HepG2 (cell line): ENCODE measurements around the gene NDUFV1. TPM values are rescaled to one million over a fixed set of nuclear protein-coding genes. Genes with fewer than 3 reads are reported as not detected.

Experiments
- ATAC-seq: fragments of 200-7000 bp; cut with Tn5 transposase; 3 replicates; pipeline ENCODE4 v1.9.1; 2020; ENCODE audit warnings: mild to moderate bottlenecking, moderate library complexity
- BruUV-seq: library from RNA; stranded (reverse); fragments of 400-500 nt; replicated peaks from 2 replicates; lab custom pipeline; 2021; lab: Mats Ljungman, UMichigan
- CTCF ChIA-PET: fragments of 300-600 bp; formaldehyde crosslinking; extraction: SDS; loops from one replicate; lab custom pipeline; 2021; ENCODE audit warnings: low total read pairs, inconsistent platforms, low intra/inter-chr PET ratio; lab: Yijun Ruan, JAX
- POLR2A ChIA-PET: fragments of 350-600 bp; sonication (Branson Sonifier 250); formaldehyde crosslinking; loops from one replicate; lab custom pipeline; 2020; ENCODE audit warnings: antibody characterized with exemption, inconsistent platforms; lab: Yijun Ruan, JAX
- DNase-seq: peaks from one replicate; pipeline ENCODE4 v3.0.0-alpha.2; 2015; ENCODE audit warnings: low spot score
- FAIRE-seq: peaks from 3 replicates; lab custom pipeline; 2011; peaks lifted over from hg19 to GRCh38; lab: Jason Lieb, UNC
- H2AFZ ChIP-seq: one replicate; pipeline ENCODE4 v1.6.1; 2011; ENCODE audit warnings: low read length, inconsistent platforms
- H3K27ac ChIP-seq: fragments of 300-600 bp; 3 replicates; pipeline ENCODE4 v1.8.0; 2011; ENCODE audit warnings: mixed run types, mild to moderate bottlenecking, mixed read lengths, low read length, inconsistent platforms; ENCODE audit not compliant: insufficient read depth; ENCODE audit errors: extremely low read length
- H3K27me3 ChIP-seq, 2 experiments: fragments of 200-600 bp in 1 of 2; 2 replicates in 1 of 2; 3 replicates in 1 of 2; pipeline versions ENCODE4 v1.6.0 to v1.8.0; 2011; ENCODE audit warnings: low read length in 2 of 2, mild to moderate bottlenecking in 2 of 2, moderate library complexity in 2 of 2, inconsistent platforms in 1 of 2; ENCODE audit not compliant: insufficient read depth in 2 of 2, control insufficient read depth in 1 of 2
- H3K36me3 ChIP-seq, 2 experiments: fragments of 200-600 bp in 1 of 2; replicated peaks in 1 of 2; 2 replicates in 1 of 2; 3 replicates in 1 of 2; pipeline versions ENCODE4 v1.5.1 to v1.8.0; 2011; ENCODE audit warnings: low read length in 2 of 2, inconsistent platforms in 1 of 2; ENCODE audit not compliant: insufficient read depth in 2 of 2, control insufficient read depth in 1 of 2
- H3K4me1 ChIP-seq: 2 replicates; pipeline ENCODE4 v1.5.1; 2012; ENCODE audit warnings: low read length, inconsistent platforms; ENCODE audit not compliant: insufficient read depth
- H3K4me2 ChIP-seq: 2 replicates; pipeline ENCODE4 v1.6.0; 2011; ENCODE audit warnings: low read depth, low read length, inconsistent platforms
- H3K4me3 ChIP-seq, 3 experiments: fragments of 200-600 bp in 1 of 3; sonication (generic), shearing (Covaris generic) in 1 of 3; replicated peaks in 1 of 3; 2 replicates each; pipeline ENCODE4 v1.5.1; 2011 to 2016; ENCODE audit warnings: low read length in 3 of 3, inconsistent platforms in 2 of 3, low read depth in 2 of 3, mild to moderate bottlenecking in 2 of 3, control low read depth in 1 of 3, mixed read lengths in 1 of 3; ENCODE audit not compliant: insufficient read depth in 1 of 3
- H3K79me2 ChIP-seq: one replicate; pipeline ENCODE4 v1.6.1; 2011; ENCODE audit warnings: low read length, inconsistent platforms; ENCODE audit not compliant: insufficient read depth
- H3K9ac ChIP-seq: 2 replicates; pipeline ENCODE4 v1.6.0; 2011; ENCODE audit warnings: mild to moderate bottlenecking, low read depth, low read length, inconsistent platforms; ENCODE audit not compliant: insufficient read depth
- H3K9me3 ChIP-seq: 2 replicates; pipeline ENCODE4 v1.5.1; 2012; ENCODE audit warnings: mild to moderate bottlenecking, low read length
- H4K20me1 ChIP-seq: 2 replicates; pipeline ENCODE4 v1.6.0; 2011; ENCODE audit warnings: inconsistent platforms, mild to moderate bottlenecking, low read length, moderate library complexity; ENCODE audit not compliant: insufficient read depth
- HNF4G ChIP-seq, 2 experiments: sonication (generic) in 1 of 2; formaldehyde crosslinking in 1 of 2; IDR thresholded peaks; 2 replicates each; pipeline versions ENCODE4 v1.4.0 to v1.6.1; 2011 to 2020; ENCODE audit warnings: borderline replicate concordance in 2 of 2, low read depth in 2 of 2, mild to moderate bottlenecking in 2 of 2, low read length in 1 of 2, missing genetic modification reagents in 1 of 2, moderate library complexity in 1 of 2
- MIER2 ChIP-seq: IDR thresholded peaks from 2 replicates; pipeline ENCODE4 v1.6.1; 2016; ENCODE audit warnings: missing biosample characterization, missing genetic modification reagents
- RBM22 ChIP-seq: fragments of 200-400 bp; formaldehyde crosslinking; optimal IDR thresholded peaks from 2 replicates; pipeline ENCODE3; 2017; ENCODE audit warnings: mild to moderate bottlenecking, low read length, moderate library complexity
- ZMYM3 ChIP-seq: sonication (generic); formaldehyde crosslinking; IDR thresholded peaks from 2 replicates; pipeline ENCODE4 v1.5.1; 2020; ENCODE audit warnings: mild to moderate bottlenecking, missing genetic modification reagents
- ZNF629 ChIP-seq: sonication (generic); formaldehyde crosslinking; conservative IDR thresholded peaks from 2 replicates; pipeline ENCODE4 v1.5.0; 2020; ENCODE audit warnings: missing genetic modification reagents
- WGBS: methylation state at CpG from one replicate; pipeline ENCODE4 v1.1.6; 2017; ENCODE audit warnings: low lambda C conversion rate; 5-methylcytosine and 5-hydroxymethylcytosine counted together
- in situ Hi-C: cut with HindIII; loops from 2 replicates; pipeline ENCODE4 v1.10.0; 2017; ENCODE audit warnings: low pct_unique_long_range_greater_than_20kb; ENCODE audit not compliant: extremely low pct_ligation_motif_present
- intact Hi-C: fragments of 100-400 bp; cut with micrococcal nuclease; formaldehyde crosslinking; loops from one replicate; pipeline ENCODE4 v1.10.0; 2022; ENCODE audit not compliant: unreplicated experiment
- polyA plus RNA-seq, 8 experiments: library from polyadenylated mRNA; depleted of rRNA in 3 of 8; stranded (reverse) in 7 of 8; unstranded in 1 of 8; fragments of >200 nt; fragmentation: Illumina TruSeq in 4 of 8; extraction: Trizol in 4 of 8; gene quantifications; 2 replicates each; pipeline versions ENCODE4 v1.2.1 to v1.2.3, GENCODE V29; 2011 to 2016; ENCODE audit warnings: low read depth in 4 of 8, missing spikeins in 1 of 8, mixed read lengths in 1 of 8; ENCODE audit not compliant: insufficient read depth in 1 of 8
- total RNA-seq, 5 experiments: library from RNA; depleted of rRNA; stranded (reverse); fragments of >200 nt; fragmentation: Illumina TruSeq; extraction: Trizol; gene quantifications; 2 replicates each; pipeline ENCODE4 v1.2.3, GENCODE V29; 2016; ENCODE audit warnings: low read depth in 1 of 5

The NDUFV1 gene
- total and polyA plus RNA-seq, 2 of the 13 experiments (the other 11 are each of a cell fraction or from before 2014, with no cell fraction given), result 88.9 to 137 TPM

DNA sequence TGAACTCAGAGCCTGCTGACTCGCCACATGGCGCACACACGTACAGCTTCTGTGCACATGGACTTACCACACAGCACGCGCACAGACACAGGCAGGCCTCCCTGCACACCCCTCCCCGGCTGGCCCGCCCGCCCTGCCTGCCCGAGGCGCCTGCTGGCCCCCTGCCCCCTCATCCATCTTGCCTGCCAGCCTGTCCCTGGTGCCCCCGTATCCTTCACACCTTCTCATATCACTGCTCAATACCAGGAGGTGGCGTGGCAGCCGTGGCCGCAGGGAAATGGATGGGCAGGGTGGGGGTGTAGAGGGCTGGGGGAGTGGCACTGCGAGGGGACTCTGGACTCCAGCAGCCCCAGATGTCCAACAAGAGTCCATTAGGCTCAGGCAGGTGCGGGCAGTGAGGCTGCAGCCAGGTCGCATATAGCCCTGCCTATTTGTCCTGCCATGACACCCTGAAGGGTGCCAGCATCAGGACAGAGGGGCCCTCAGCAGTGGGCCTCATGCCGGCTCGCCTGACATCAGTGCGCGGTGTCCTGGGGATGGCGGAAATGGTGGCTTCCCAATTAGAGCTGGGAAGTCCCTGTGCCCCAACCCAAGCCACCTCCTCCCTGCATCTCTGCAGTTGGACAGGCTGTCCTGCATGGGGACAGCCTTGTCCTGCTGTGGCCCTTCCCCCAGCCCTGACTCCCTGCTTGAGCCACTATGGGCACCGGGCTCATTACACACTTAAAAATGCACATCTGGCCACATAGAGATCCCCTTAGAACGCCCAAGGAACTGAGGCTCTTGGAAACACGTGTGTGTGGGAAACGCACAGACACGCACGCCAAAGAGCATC, 34.8 kb downstream of the NDUFV1 start (continued):
- TF ChIP-seq HNF4G (IDR thresholded peaks at IDR 0.05; ENCODE audit: borderline replicate concordance, low read depth, low read length), result peak; percentile 50; the same call in 1 of the 2 replicates
- TF ChIP-seq HNF4G (CRISPR knock-in tag; IDR thresholded peaks at IDR 0.05; ENCODE audit: borderline replicate concordance, low read depth), result no peak

DNA sequence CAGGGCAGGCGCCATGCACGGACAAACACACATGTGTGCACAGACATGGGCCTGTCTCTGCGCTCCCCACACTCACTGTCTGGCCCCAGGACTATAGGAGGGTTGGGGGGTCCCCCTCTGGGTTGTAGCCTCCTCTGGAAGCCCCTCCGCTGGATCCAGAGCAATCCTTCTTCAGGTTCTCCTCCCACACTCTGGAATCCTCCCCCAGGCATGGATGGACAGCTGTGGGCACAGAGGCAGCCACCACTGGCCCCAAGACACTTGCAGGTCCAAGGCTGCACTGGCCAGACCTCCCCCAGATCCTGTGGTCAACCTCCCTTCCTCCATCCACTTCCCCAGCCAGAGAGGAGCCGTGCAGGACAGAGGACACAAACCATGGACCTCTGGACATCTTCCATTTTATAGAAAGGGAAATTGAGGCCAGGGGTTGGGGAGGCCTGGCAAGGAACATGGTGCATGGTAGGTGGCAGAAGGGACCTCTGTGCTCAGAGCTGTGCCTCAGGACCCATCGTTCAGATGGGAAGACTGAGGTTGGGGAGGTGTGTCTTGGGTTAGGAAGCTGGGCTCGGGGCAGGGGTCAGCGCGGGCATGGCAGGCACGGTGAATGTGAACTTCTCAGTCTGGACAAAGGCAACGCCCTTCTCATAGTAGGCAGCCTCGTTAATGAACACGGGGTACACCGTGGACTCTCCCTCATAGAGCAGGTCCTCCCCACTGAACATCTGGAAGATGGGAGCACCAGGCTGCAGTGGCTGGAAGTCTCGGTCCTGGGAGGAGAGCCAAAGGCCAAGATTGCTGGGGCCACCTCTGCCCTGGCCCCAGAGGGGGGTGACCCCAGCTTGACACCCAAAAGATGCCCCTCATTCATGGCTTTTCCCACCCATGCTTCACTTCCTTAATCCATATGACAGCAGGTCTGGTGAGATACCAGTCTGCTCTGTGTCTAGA, 35.7 kb downstream of the NDUFV1 start:
- WGBS, result 98% methylated on average over 9 of the region's 15 CpGs
- H3K9ac ChIP-seq, result no peak overlapping the region
- H3K79me2 ChIP-seq, result no peaks in the 10 kb centered on the region
- peaks cover 0 to 9% of the 10 kb centered on the region in 2 experiments; a peak in 3 of 5 replicates for H3K27me3 ChIP-seq
- H3K27ac ChIP-seq, result no peak overlapping the region
- H2AFZ ChIP-seq, result no peak overlapping the region
- TF ChIP-seq ZNF629 (peak; percentile 73), MIER2 (CRISPR knock-in tag) (no peak), ZMYM3 (CRISPR knock-in tag) (0 out of 2 replicates have a peak, but pooled peaks have one; percentile 15), RBM22 (no peak)
- no peaks in the 10 kb centered on the region for H3K9me3 ChIP-seq
- H4K20me1 ChIP-seq, result no peaks in the 10 kb centered on the region
- no peaks in the 10 kb centered on the region for H3K36me3 ChIP-seq
- H3K4me2 ChIP-seq, result no peak overlapping the region
- ChIA-PET CTCF (no interaction called here), POLR2A (interaction anchor here (1.1 kb wide), 1 partner anchor 12 kb away, joined by 3 read pairs; no protein-coding TSS in a partner anchor)
- H3K4me1 ChIP-seq, result peaks cover 15% of the 10 kb centered on the region
- BruUV-seq, result no TSS peak
- intact Hi-C loops, result no loop called here
- no peak overlapping the region for H3K4me3 ChIP-seq
- in situ Hi-C loops, result no loop called here
- no peak for ATAC-seq
- DNase-seq, result no peak
- FAIRE-seq, result no peak
